Stimulated activated naive CD8-positive, alpha-beta T cell treated with anti-CD3 and anti-CD28 coated beads, Interleukin-15, Interleukin-2, amounts not matched to agents 100 U/mL and 50 U/mL, for 24 hours (primary cell): ENCODE results near the gene CTSF.

Experiments used
- ATAC-seq: fragments of 150-1000 bp; cut with Tn5 transposase; one replicate; pipeline ENCODE4 v1.10.0; 2021
- DNase-seq: peaks from one replicate; pipeline ENCODE4 v3.0.0; 2021

Gene CTSF

GRCh38 chr11:66532784-66533183, 35.6 kb downstream of the CTSF start:
- ATAC-seq (no peak), DNase-seq (no peak)

GRCh38 chr11:66531841-66532240, 36.6 kb downstream of the CTSF start:
- DNase-seq (no peak), ATAC-seq (no peak)

GRCh38 chr11:66530927-66531709, 37.3 kb downstream of the CTSF start:
- no peak for DNase-seq
- no peak for ATAC-seq

- no peak for ATAC-seq
- no peak for DNase-seq
Measured at GRCh38 chr11:66529655-66530054, 38.8 kb downstream of the CTSF start.

GRCh38 chr11:66529069-66529468, 39.3 kb downstream of the CTSF start:
- no peak for ATAC-seq
- DNase-seq: no peak

- DNase-seq (no peak), ATAC-seq (no peak)
Measured at GRCh38 chr11:66524304-66525040, 43.9 kb downstream of the CTSF start.

- DNase-seq (no peak), ATAC-seq (no peak)
Measured at GRCh38 chr11:66523611-66524010, 44.8 kb downstream of the CTSF start.
